ENCODE measurements around the gene BCKDHB.
"Not testable (repeated sequence)": the region's sequence is repeated elsewhere in the genome, so short reads cannot be mapped to it uniquely, and the experiment has no call there.

The BCKDHB gene

GRCh38 chr6:80106418-80107235 is at the start of gene BCKDHB:
Gene BCKDHB (plus strand): TSS chr6:80106671. CDS start chr6:80106694, 23 bp downstream.
- peak; percentile 97 for DNase-seq

GRCh38 chr6:80060774-80061173 is 45.7 kb upstream of the BCKDHB start:
- DNase-seq: no peak

GRCh38 chr6:80068146-80068545 is 38.3 kb upstream of the BCKDHB start:
- DNase-seq: not testable (repeated sequence)

- not testable (repeated sequence) for DNase-seq
Observed at GRCh38 chr6:80070431-80070830, 36.0 kb upstream of the BCKDHB start.

GRCh38 chr6:80077067-80077466 is 29.4 kb upstream of the BCKDHB start:
- DNase-seq: no peak

GRCh38 chr6:80088637-80089036 is 17.8 kb upstream of the BCKDHB start:
- DNase-seq: no peak

- no peak for DNase-seq
Observed at GRCh38 chr6:80091506-80091905, 15.0 kb upstream of the BCKDHB start.

- DNase-seq: no peak
Observed at GRCh38 chr6:80094017-80094416, 12.5 kb upstream of the BCKDHB start.

- DNase-seq: no peak
Observed at GRCh38 chr6:80095600-80095999, 10.9 kb upstream of the BCKDHB start.

GRCh38 chr6:80098392-80098791 is 8.1 kb upstream of the BCKDHB start:
- DNase-seq: no peak

GRCh38 chr6:80104520-80104919 is 2.0 kb upstream of the BCKDHB start:
- DNase-seq: no peak

GRCh38 chr6:80105972-80106417 is 476 bp upstream of the BCKDHB start:
- no peak for DNase-seq

GRCh38 chr6:80122576-80122975 is 16.1 kb downstream of the BCKDHB start:
- DNase-seq: not testable (repeated sequence)

- DNase-seq: no peak
Observed at GRCh38 chr6:80126657-80127345, 20.3 kb downstream of the BCKDHB start.

GRCh38 chr6:80129485-80129884 is 23.0 kb downstream of the BCKDHB start:
- no peak for DNase-seq

- DNase-seq: peak; percentile 61
Observed at GRCh38 chr6:80133020-80133419, 26.5 kb downstream of the BCKDHB start.

- no peak for DNase-seq
Observed at GRCh38 chr6:80134065-80134464, 27.6 kb downstream of the BCKDHB start.

GRCh38 chr6:80142586-80142985 is 36.1 kb downstream of the BCKDHB start:
- DNase-seq: no peak

GRCh38 chr6:80143419-80143937 is 37.0 kb downstream of the BCKDHB start:
- no peak for DNase-seq

- DNase-seq: no peak
Observed at GRCh38 chr6:80144753-80145315, 38.4 kb downstream of the BCKDHB start.

GRCh38 chr6:80145509-80145908 is 39.0 kb downstream of the BCKDHB start:
- DNase-seq: no peak

- no peak for DNase-seq
Observed at GRCh38 chr6:80145921-80146320, 39.5 kb downstream of the BCKDHB start.

GRCh38 chr6:80148220-80148619 is 41.7 kb downstream of the BCKDHB start:
- DNase-seq: no peak

GRCh38 chr6:80151635-80152034 is 45.2 kb downstream of the BCKDHB start:
- DNase-seq: no peak
